T-helper 1 cell (primary cell): ENCODE results near the gene PAN2.
"Not testable (repeated sequence)": the region's sequence is repeated elsewhere in the genome, so short reads cannot be mapped to it uniquely, and the experiment has no call there.

Experiments
- DNase-seq, 5 donors: peaks; one replicate each; pipeline ENCODE4 v3.0.0-alpha.2; 2012 to 2020

Gene PAN2

GRCh38 chr12:56307221-56307965, 26.4 kb downstream of the PAN2 start:
- no peak for DNase-seq

GRCh38 chr12:56304872-56305590, 28.8 kb downstream of the PAN2 start:
- no peak for DNase-seq

DNA sequence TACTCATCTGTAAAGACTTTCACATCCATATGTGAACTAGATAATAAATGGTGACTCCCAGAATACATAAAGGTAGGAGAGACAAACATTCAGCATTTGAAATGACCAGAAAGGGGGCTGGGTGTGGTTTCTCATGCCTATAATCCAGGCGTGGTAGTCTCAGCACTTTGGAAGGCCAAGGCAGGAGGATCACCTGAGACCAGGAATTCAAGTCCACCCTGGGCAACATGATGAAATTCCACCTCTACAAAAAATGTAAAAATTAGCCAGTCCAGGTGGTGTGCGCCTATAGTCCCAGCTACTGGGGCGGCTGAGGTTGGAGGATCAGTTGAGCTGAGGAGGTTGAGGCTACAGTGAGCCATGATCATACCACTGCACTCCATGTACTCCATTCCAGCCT, 29.5 kb downstream of the PAN2 start:
- DNase-seq: no peak

DNA sequence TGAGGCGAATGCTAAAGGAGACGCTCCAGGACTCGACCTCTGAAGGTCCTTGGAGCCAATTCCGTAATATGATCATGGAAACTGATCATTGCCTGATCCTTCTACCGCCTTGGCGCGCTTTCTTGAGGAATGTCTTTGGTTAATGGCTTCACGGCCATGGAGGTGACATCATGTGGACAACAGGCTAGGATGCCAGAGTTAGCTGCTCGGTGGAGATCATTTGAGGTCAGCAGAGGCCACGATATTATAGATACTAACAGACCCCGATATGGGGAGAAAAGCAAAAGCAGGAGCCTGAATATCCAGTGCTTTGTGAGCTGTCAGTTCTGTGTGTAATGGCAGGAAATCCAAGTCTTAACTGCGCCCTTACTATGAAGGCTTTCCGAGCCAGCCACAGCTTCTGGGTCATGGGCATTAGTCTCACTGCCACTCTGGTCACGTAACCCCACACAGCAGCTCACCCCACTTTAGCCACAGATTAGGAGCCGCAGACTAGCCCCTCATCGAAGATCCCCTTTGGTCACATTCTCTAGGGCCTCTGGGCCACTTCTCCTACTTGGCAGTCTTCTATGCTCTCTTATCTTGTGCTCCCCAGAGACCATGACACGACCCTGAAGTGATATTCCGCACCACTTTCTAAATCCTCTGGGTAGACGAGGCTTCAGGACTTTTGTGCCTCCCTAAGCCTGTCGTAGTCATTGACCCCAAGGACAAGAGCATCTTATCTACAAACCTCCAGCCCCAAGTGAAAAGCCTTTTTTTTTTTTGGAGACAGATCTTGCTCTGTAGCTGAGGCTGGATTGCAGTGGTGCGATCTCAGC, 32.9 kb downstream of the PAN2 start:
- DNase-seq: no peak

GRCh38 chr12:56299853-56300643, 33.8 kb downstream of the PAN2 start, which contains the start of gene CS:
Gene CS, minus strand, starts transcription at chr12:56300330. Its CDS starts 129 bp downstream, at chr12:56300201.
- DNase-seq: peak; percentile 98 to 99 (median 99)

GRCh38 chr12:56299308-56299852, 34.4 kb downstream of the PAN2 start:
- DNase-seq: peak in 4 of 5 donors; percentile 3 to 43 (median 20)

DNA sequence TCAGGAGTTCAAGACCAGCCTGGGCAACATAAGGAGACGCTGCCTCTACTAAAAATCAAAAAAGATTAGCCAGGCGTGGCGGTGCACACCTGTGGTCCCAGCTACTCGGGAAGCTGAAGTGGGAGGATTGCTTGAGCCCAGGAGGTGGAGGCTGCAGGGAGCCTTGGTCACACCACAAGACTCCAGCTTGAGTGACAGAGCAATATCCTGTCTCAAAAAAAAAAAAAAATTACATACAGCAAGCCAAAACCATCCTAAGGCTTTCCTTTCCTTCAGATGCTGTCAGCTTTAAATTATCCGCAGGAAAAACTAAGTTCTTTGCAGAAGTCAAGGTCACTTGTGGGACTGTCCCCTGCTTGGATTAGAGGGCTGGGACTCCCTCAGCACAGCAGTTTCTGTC, 35.0 kb downstream of the PAN2 start:
- no peak for DNase-seq

- no peak for DNase-seq
Measured at GRCh38 chr12:56297400-56297799, 36.4 kb downstream of the PAN2 start.

- DNase-seq: no peak
Measured at GRCh38 chr12:56296295-56296694, 37.5 kb downstream of the PAN2 start.

- no peak for DNase-seq
Measured at GRCh38 chr12:56293795-56294194, 40.0 kb downstream of the PAN2 start.

DNA sequence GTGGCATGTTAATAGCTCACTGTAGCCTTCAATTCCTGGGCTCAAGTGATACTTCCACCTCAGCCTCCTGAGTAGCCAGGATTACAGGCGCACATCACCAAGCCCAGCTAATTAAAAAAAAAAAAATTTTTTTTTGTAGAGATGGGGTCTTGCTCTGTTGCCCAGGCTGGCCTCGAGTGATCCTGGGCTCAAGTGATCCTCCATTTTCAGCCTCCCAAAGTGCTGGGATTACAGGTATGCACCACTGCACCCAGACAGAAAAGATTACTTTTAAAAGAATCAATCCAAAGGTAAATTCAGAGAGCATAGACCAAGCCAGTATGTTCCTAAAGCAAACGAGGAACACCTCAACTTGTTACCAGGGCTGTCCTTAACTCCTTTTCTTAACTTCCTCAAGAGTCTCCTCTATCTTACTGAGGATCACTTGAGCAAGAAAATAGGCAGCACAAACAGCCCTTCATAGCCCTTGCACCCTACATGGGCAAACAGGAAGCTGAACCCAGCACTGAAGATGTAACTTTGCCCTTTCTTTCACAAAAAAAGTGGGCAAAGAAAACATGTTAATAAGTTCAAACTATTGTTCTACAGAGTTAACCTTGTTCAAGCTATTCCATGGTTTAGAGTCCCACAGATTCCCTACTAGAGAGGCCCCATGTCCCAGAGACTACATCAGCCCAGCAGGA, 45.0 kb downstream of the PAN2 start:
- no peak for DNase-seq

DNA sequence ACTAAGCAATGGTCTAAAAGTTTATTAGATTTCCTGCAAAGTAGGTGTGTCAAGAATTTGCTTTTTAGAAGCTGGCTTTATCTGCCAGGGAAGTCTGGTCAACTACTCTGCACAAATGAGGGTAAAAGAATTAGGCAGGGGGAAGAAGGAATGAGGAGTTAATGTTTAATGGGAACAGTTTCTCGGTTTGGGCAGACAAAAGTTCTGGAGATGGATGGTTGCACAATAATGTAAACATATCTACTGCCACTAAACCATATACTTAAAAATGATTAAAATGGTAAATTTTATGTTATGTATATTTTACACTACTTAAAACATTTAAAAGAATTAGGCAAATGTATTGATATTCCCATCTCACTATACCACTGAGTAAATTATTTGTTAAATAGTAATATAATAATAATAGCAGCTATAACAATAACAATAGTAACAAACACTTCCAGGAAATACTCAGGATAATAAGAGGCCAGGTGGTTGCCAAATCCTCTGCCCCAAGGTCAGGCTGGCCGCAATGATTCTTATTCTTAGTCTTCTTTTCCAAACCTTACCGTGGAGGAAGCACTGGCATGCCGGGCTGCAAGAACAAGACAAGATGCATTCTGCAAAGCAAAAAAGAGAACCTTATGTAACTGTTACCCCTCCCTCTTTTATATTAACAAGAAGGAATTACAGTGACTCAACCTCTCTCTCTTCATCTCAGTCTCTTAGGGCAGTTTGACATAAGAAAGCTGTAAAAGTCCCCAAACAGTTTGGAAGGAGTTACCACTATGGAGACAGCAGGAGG, 47.6 kb downstream of the PAN2 start:
- no peak for DNase-seq

- DNase-seq: not testable (repeated sequence)
Measured at GRCh38 chr12:56284263-56284662, 49.5 kb downstream of the PAN2 start.

GRCh38 chr12:56282579-56282978, 51.2 kb downstream of the PAN2 start:
- DNase-seq: no peak

- no peak for DNase-seq
Measured at GRCh38 chr12:56282030-56282429, 51.8 kb downstream of the PAN2 start.

- DNase-seq: no peak
Measured at GRCh38 chr12:56280849-56281248, 53.0 kb downstream of the PAN2 start.

DNA sequence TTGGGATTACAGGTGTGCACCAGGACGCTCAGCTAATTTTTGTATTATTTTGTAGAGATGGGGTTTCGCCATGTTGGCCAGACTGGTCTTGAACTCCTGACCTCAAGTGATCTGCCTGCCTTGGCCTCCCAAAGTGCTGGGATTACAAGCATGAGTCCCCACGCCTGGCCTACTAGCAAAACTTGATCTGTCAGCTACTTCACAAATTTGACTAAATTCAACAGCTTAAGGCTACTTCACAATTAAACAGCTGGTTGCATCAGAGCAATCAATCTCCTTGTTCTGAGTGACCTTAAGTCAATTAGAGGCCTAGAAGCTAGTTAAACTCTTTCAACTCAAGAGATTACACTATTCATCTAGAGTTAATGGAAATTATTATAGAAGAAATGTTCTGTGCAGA, 54.9 kb downstream of the PAN2 start:
- DNase-seq: no peak

DNA sequence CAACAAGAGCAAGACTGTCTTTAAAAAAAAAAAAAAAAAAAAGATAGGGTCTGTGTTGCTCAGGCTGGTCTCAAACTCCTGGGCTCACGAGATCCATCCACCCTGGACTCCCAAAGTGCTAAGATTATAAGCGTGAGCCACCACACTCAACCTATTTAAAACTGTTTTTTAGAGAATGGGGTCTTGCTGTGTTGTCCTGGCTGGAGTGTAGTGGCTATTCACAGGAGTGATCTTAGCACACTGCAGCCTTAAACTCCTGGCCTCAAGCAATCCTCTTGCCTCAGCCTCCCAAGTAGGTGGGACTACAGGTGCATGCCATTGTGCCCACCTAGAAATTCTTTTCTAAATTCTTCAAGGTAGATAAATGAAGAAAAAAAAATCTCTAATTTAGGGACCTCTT, 59.5 kb downstream of the PAN2 start:
- no peak for DNase-seq

- DNase-seq: not testable (repeated sequence)
Measured at GRCh38 chr12:56272468-56272867, 61.3 kb downstream of the PAN2 start.

DNA sequence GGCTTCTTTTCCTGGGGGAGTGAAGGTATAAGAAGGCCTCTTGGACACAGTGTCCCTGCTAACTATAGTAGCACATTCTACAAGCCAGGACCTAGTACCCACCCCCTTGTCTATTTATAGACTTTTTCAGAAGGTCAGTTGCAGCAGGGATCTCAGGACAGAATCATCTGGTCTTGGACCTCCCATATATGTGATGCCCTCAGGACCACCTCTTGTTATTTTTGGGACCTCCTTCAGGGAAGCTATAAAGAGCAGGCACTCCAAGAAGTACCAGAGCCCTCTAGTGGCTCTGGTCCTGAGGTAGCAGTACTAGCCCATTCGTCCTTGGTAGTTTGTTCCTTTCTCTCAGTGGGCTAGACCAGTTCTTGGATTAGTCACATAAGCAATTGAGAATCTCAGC, 62.8 kb downstream of the PAN2 start:
- DNase-seq: no peak
